CD4-positive, alpha-beta T cell (primary cell): ENCODE data around the gene ZNF423. TPM values are rescaled to one million over a fixed set of nuclear protein-coding genes. Genes with fewer than 3 reads are reported as not detected.
A peak's percentile ranks its signal among the peaks of the same experiment; 100 is the strongest.

Experiments used
- ATAC-seq: fragments of 200-7000 bp; cut with Tn5 transposase; one replicate; pipeline ENCODE4 v1.10.0; 2022; ENCODE audit warnings: mild to moderate bottlenecking; ENCODE audit not compliant: poor library complexity
- CTCF ChIA-PET: fragments of 350-600 bp; sonication (Branson Sonifier 250); formaldehyde crosslinking; loops from one replicate; lab custom pipeline; 2021; ENCODE audit warnings: antibody characterized with exemption, inconsistent platforms; lab: Charles Lee
- POLR2A ChIA-PET: fragments of 350-600 bp; sonication (Branson Sonifier 250); formaldehyde crosslinking; loops from one replicate; lab custom pipeline; 2021; ENCODE audit warnings: antibody characterized with exemption, inconsistent platforms; lab: Charles Lee
- DNase-seq, 14 experiments: peaks; one replicate each; pipeline ENCODE4 v3.0.0-alpha.2; 2013 to 2020; ENCODE audit warnings: mixed read lengths in 2 of 14
- H3K27ac ChIP-seq, 2 donors: one replicate each; pipeline versions ENCODE4 v1.5.1 to v1.7.0; 2013; ENCODE audit warnings: low read length in 2 of 2, low read depth in 1 of 2, mild to moderate bottlenecking in 1 of 2
- H3K27me3 ChIP-seq, 2 experiments: 1 replicate in 1 of 2; 2 replicates in 1 of 2; pipeline versions ENCODE4 v1.6.1 to v1.7.0; 2013; ENCODE audit warnings: low read length in 2 of 2, control low read depth in 1 of 2, mild to moderate bottlenecking in 1 of 2, moderate library complexity in 1 of 2; ENCODE audit not compliant: insufficient read depth in 2 of 2, control insufficient read depth in 1 of 2
- H3K36me3 ChIP-seq: one replicate; pipeline ENCODE4 v1.6.1; 2013; ENCODE audit warnings: low read length, control low read depth; ENCODE audit not compliant: insufficient read depth
- H3K4me1 ChIP-seq: one replicate; pipeline ENCODE4 v1.6.1; 2013; ENCODE audit warnings: low read length, control low read depth; ENCODE audit not compliant: insufficient read depth
- H3K4me3 ChIP-seq: one replicate; pipeline ENCODE4 v1.5.1; 2013; ENCODE audit warnings: mild to moderate bottlenecking, low read length, moderate library complexity
- H3K9me3 ChIP-seq, 2 experiments: 1 replicate in 1 of 2; 2 replicates in 1 of 2; pipeline versions ENCODE4 v1.6.1 to v1.7.0; 2013; ENCODE audit warnings: low read length in 2 of 2, mild to moderate bottlenecking in 2 of 2, control low read depth in 1 of 2, moderate library complexity in 1 of 2; ENCODE audit not compliant: control insufficient read depth in 1 of 2, insufficient read depth in 1 of 2
- H3K27ac Mint-ChIP-seq: one replicate; pipeline ENCODE4 v1.8.0; 2020; ENCODE audit warnings: mixed read lengths
- H3K27me3 Mint-ChIP-seq: one replicate; pipeline ENCODE4 v1.8.0; 2021; ENCODE audit warnings: mixed read lengths
- H3K36me3 Mint-ChIP-seq: one replicate; pipeline ENCODE4 v1.8.0; 2021; ENCODE audit warnings: low read depth, mixed read lengths
- H3K4me1 Mint-ChIP-seq: one replicate; pipeline ENCODE4 v1.8.0; 2021; ENCODE audit warnings: low read depth, mixed read lengths
- H3K4me3 Mint-ChIP-seq: one replicate; pipeline ENCODE4 v1.8.0; 2020; ENCODE audit warnings: mild to moderate bottlenecking, mixed read lengths
- H3K9me3 Mint-ChIP-seq: one replicate; pipeline ENCODE4 v1.8.0; 2020; ENCODE audit warnings: mixed read lengths
- intact Hi-C, 2 experiments: fragments of 100-400 bp; cut with DNase I in 1 of 2; cut with micrococcal nuclease in 1 of 2; formaldehyde crosslinking; loops; one replicate each; pipeline versions ENCODE4 v1.15.1 to v1.9.0; 2023 to 2025; cut with DNase I, micrococcal nuclease
- total RNA-seq, 174 experiments: library from RNA in 2 of 174; stranded (reverse) in 2 of 174; gene quantifications; one replicate each; pipeline ENCODE4 v1.2.3 and lab custom pipeline; 2021 to 2026
- TF ChIP-seq, protein P1 (sequence below): fragments of 200-600 bp; IDR thresholded peaks from one replicate; pipeline ENCODE4 v1.8.0; 2022; ENCODE audit warnings: antibody characterized with exemption, mild to moderate bottlenecking

Gene ZNF423
- total RNA-seq, 2 experiments from 2014 or later = not detected

DNA sequence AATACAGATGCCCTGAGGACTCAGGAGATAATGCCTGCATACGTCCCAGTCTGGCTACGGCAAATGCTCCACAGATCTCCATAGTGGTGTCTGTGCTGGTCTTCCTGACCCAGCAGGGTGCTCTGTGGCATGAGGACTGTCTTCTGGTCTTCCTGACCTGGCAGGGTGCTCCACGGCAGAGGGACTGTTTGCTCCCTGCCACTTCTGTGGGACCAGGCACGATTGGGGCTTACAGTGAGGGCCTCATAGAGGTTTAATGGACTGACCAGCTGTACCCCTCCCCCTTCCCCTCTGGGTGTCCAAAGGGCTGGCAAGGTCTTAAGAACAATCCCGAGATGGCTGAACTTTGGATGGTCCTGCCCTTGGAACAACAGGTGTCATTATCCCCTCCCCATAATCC lies 359.3 kb downstream of the ZNF423 start:
- no peaks in the 10 kb centered on the region for H3K9me3 ChIP-seq
- ChIA-PET CTCF (no interaction called here), POLR2A (no interaction called here)
- H3K27ac ChIP-seq = no peak overlapping the region
- H3K27me3 ChIP-seq = no peaks in the 10 kb centered on the region
- Mint-ChIP-seq H3K4me3 (no peak overlapping the region), H3K36me3 (no peaks in the 10 kb centered on the region), H3K27ac (no peak overlapping the region), H3K27me3 (no peaks in the 10 kb centered on the region), H3K4me1 (no peaks in the 10 kb centered on the region), H3K9me3 (no peaks in the 10 kb centered on the region)
- ATAC-seq (no peak), DNase-seq (no peak)
- peaks cover 8% of the 10 kb centered on the region for H3K4me1 ChIP-seq
- no peak overlapping the region for H3K4me3 ChIP-seq
- TF ChIP-seq, protein P1, sequence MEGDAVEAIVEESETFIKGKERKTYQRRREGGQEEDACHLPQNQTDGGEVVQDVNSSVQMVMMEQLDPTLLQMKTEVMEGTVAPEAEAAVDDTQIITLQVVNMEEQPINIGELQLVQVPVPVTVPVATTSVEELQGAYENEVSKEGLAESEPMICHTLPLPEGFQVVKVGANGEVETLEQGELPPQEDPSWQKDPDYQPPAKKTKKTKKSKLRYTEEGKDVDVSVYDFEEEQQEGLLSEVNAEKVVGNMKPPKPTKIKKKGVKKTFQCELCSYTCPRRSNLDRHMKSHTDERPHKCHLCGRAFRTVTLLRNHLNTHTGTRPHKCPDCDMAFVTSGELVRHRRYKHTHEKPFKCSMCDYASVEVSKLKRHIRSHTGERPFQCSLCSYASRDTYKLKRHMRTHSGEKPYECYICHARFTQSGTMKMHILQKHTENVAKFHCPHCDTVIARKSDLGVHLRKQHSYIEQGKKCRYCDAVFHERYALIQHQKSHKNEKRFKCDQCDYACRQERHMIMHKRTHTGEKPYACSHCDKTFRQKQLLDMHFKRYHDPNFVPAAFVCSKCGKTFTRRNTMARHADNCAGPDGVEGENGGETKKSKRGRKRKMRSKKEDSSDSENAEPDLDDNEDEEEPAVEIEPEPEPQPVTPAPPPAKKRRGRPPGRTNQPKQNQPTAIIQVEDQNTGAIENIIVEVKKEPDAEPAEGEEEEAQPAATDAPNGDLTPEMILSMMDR = no peak
- no peaks in the 10 kb centered on the region for H3K36me3 ChIP-seq
- intact Hi-C loops = no loop called here

- no peaks in the 10 kb centered on the region for H3K9me3 Mint-ChIP-seq
- Histone ChIP-seq H3K4me1 (peaks cover 8% of the 10 kb centered on the region), H3K27ac (no peak overlapping the region), H3K4me3 (no peak overlapping the region), H3K27me3 (no peaks in the 10 kb centered on the region), H3K9me3 (no peaks in the 10 kb centered on the region), H3K36me3 (no peaks in the 10 kb centered on the region)
- no peak overlapping the region for H3K4me3 Mint-ChIP-seq
- TF ChIP-seq, protein P1 = no peak
- peak in 1 of 14 experiments; percentile 5 for DNase-seq
- no peaks in the 10 kb centered on the region for H3K36me3 Mint-ChIP-seq
- H3K4me1 Mint-ChIP-seq = no peaks in the 10 kb centered on the region
- CTCF ChIA-PET = no interaction called here
- POLR2A ChIA-PET = no interaction called here
- no peak overlapping the region for H3K27ac Mint-ChIP-seq
- intact Hi-C loops = no loop called here
- ATAC-seq = no peak
- no peaks in the 10 kb centered on the region for H3K27me3 Mint-ChIP-seq
Measured at GRCh38 chr16:49495596-49496355, 360.1 kb downstream of the ZNF423 start.

DNA sequence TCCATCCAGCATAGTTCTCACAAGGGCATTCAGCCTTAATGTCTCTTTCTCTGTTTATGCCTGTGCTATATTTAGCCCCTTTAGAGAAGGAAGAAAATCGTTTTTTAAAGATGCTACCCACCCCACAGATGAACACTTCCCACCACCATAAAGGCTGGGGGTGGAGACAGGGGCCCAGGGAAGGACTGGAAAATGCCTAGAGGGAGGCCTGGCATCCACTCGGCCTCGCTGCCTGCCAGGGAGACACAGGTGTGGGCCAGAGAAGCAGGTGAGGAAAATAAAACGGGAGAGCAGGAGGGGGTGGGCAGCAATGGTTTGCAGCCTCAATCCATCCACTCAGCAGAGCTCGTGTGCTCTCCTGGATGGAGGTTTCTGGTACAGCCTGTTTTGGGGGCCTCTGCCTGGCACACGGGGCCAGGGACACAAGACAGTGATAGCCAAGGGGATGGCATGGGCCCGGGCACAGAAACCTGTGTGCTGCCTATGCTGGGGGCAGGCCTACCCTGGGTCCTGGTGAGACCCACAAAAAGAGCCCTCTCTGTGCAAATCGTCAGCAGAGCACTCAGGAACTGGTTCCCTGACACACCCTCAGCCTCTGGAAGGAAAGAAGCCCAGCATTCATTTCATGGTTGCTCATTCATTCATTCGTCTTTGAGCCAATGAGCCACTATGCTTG lies 360.9 kb downstream of the ZNF423 start:
- DNase-seq (no peak), ATAC-seq (no peak)
- intact Hi-C loops = no loop called here
- Histone ChIP-seq H3K36me3 (no peaks in the 10 kb centered on the region), H3K4me3 (no peak overlapping the region), H3K9me3 (no peaks in the 10 kb centered on the region), H3K27me3 (no peaks in the 10 kb centered on the region), H3K4me1 (peaks cover 8% of the 10 kb centered on the region), H3K27ac (no peak overlapping the region)
- H3K4me1 Mint-ChIP-seq = no peaks in the 10 kb centered on the region
- H3K27me3 Mint-ChIP-seq = no peaks in the 10 kb centered on the region
- CTCF ChIA-PET = no interaction called here
- H3K9me3 Mint-ChIP-seq = no peaks in the 10 kb centered on the region
- H3K4me3 Mint-ChIP-seq = no peak overlapping the region
- H3K36me3 Mint-ChIP-seq = no peaks in the 10 kb centered on the region
- TF ChIP-seq, protein P1 = no peak
- no peak overlapping the region for H3K27ac Mint-ChIP-seq
- POLR2A ChIA-PET = no interaction called here
